GM20431 (cell line): Measurements from ENCODE around the gene CD101.

Source experiments
- in situ Hi-C: fragments of 300-500 bp; cut with MseI, MboI; formaldehyde crosslinking; loops from one replicate; pipeline ENCODE4 v1.15.0; 2020; ENCODE audit warnings: low sequenced_read_pairs; ENCODE audit not compliant: unreplicated experiment

The CD101 gene

DNA sequence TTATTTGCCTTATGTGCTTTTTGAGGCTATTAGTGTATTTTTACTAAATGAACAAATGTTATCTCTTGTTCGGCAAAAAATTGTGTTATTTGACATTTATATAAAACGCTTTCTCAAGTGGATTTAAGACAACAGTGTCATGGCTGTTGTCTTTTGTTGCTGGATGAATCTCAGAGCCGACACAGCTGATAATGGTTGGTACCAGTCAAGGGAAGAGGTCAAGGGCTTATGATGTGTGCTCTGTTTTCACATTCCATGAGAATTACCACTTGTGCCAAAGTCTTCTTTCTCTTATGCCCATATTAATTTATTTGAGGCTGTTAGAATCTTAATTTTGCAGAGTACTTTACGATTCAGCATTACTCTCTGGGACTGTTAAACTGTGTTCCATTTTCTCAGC lies 17.9 kb upstream of the CD101 start:
- in situ Hi-C loops = no loop called here

DNA sequence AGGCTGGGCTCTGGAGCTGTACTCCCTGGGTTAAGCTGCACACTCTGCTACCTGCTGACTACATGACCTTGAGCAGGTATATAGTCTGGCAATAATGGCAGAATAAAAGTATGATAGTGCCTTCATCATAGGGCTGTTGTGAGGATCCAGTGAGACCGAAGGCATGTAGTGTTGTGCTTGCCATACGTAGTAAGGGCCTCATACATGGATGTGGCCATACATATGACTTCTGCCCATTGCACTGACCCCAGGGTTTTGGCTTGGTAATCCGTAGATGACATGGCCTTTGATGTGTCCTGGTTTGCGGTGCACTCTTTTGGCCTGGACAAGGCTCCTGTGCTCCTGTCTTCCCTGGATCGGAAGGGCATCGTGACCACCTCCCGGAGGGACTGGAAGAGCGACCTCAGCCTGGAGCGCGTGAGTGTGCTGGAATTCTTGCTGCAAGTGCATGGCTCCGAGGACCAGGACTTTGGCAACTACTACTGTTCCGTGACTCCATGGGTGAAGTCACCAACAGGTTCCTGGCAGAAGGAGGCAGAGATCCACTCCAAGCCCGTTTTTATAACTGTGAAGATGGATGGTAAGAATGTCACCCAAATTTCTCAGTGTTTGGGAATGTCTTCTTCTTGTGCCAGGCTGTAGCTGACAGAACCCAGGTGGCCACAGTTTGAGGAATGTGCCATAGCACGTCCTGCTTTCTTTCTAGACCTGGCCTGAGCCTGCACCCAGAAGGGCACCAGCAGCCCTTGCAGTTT lies 17.0 kb upstream of the CD101 start:
- in situ Hi-C loops = no loop called here

DNA sequence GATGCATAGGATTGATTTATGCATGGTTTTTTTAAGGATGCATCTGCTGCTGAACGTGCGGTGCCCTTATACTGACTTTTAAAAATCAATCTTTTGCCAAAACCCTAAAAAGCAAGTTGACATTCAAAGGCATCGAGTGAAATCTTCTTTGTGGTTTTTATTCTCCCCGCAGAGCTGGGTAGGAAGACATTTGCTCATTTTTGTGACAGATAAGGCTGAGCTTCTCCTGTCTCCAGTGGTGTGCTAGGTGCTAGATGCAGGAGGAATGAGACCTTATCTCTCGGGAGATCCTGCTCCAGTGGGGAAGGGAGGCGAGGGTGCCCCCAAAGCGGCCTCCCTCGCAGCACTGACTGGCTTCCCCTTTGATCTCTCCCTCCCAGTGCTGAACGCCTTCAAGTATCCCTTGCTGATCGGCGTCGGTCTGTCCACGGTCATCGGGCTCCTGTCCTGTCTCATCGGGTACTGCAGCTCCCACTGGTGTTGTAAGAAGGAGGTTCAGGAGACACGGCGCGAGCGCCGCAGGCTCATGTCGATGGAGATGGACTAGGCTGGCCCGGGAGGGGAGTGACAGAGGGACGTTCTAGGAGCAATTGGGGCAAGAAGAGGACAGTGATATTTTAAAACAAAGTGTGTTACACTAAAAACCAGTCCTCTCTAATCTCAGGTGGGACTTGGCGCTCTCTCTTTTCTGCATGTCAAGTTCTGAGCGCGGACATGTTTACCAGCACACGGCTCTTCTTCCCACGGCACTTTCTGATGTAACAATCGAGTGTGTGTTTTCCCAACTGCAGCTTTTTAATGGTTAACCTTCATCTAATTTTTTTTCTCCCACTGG lies 14.9 kb upstream of the CD101 start:
- in situ Hi-C loops = no loop called here

DNA sequence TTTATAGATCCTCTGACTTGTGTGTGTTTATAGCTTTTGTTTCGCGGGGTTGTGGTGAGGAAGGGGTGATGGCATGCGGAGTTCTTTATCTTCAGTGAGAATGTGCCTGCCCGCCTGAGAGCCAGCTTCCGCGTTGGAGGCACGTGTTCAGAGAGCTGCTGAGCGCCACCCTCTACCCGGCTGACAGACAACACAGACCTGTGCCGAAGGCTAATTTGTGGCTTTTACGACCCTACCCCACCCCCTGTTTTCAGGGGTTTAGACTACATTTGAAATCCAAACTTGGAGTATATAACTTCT lies 14.4 kb upstream of the CD101 start:
- in situ Hi-C loops = no loop called here

DNA sequence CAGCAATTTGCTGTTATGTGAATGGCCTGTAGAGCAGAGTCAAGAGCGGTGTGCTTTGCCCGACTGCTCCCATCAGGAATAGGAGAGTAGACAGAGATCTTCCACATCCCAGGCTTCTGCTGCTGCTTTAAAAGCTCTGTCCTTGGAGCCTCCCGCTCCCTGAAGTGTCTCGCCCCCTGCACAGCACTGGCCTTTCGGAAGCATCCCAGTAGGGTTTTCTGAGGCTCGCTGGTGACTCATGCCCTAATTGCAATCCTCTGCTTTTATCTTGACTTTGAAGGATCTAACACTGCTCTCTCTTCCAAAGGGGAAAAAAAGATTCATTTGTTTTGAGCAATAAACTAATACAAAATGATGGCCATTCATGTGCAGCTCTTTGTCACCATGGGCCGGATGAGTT lies 13.3 kb upstream of the CD101 start:
- in situ Hi-C loops = no loop called here

DNA sequence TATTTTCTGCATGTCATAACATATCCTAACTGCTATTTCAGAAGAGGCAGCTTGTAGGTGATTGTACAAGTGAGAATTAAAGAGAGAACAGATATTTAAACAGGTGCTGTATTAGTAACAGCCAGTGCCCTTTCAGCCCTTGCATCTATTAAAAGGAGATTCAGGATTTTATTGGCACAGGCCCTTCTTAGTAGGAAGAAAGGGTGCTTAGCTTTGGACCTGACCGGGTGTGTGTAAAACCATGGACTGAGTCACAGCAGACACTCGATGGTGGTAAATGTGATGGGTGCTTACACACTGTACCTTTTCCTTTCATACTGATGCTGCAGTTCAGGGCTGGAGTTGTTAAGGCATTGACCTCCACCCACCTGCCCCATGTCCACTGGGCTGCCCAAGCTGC lies 12.7 kb upstream of the CD101 start:
- in situ Hi-C loops = no loop called here

DNA sequence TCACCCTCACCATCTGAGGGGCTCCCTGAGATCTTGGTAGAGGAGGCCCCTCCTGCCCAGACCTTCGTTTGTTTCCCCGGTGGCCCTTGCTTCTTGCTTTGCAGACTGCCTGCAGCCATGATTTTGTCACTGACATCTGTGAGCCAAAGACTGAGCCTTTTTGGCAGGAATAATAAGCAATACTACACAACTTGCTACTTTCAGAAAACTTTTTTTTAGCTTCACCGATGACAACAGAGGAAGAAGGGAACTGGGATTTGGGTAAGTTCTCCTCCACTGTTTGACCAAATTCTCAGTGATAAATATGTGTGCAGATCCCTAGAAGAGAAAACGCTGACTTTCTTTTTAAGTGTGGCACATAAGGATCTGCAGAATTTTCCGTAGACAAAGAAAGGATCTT lies 11.7 kb upstream of the CD101 start:
- in situ Hi-C loops = no loop called here

DNA sequence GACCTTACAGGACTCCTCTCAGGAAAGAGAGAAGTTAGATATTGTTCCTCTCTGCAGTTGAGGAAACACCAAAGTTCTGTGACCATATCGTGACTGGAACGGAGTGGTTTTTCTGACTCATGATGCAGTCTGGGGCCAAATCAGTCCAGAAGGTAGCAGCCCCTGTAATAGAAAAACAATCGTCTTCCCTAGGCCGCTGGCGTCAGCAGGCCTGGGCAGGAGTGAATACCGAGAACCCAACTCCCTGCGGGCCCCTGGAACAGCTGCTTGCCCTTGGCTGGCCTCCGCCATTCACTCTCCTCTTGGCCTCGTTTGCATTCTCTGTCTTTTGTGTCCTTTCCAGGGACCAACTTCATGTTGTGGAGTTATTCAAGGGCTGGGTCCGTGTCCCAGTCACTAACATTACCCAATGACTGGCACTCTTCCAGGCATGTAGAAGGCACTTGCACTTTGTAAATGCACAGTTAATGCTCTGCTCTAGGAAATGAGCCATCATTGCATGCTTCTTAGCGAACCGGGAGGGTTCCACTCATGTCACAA lies 10.9 kb upstream of the CD101 start:
- in situ Hi-C loops = no loop called here

DNA sequence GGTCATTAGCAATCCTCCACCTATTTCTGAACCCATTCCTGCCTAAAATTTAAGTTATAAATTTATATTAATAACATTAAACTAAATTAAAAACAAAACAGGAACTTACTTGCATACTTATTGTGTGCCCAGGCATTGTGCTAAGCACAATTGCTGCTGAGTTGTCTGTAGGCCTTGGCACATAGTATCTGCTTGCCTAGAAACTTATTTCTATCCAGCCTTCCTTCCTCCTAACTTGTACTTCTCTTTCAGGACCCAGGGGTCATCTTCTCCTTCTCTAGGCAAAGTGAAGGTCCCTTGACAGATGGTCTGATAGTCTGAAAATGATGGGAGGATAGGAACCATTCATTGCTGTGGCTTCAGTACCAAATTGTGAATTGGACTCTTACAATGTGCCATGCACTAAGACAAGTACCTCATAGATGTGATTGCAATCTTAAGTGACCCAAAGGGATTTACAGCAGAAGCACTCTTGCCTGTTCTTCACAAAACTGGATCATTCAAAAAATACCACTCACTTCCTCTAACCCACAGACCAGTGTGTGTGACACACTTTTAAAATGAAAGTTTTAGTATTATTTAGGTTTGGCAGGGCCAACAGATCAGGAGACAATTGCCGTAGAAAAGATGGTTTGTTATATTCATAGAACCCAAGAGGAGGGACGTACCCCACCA lies 10.3 kb upstream of the CD101 start:
- in situ Hi-C loops = no loop called here

DNA sequence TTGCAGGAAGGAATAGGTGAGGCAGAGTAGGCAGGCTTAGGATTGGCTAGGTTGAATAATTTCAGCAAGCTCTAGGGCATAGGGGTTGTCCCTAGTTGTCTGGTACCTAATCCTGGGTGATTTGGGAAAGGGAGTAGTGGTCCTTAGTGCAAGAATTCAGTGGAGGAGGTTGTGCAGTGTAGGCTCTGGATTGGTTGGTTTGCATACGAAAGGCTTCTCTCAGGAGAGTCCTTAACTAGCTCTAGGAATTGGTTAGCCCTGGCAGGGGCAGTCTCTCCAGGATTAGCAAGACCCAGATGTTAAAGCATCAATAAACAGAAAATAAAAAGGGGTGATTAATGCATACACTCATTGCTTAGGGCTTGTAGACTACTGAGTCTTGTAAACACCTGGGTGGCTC lies 9.6 kb upstream of the CD101 start:
- in situ Hi-C loops = no loop called here

DNA sequence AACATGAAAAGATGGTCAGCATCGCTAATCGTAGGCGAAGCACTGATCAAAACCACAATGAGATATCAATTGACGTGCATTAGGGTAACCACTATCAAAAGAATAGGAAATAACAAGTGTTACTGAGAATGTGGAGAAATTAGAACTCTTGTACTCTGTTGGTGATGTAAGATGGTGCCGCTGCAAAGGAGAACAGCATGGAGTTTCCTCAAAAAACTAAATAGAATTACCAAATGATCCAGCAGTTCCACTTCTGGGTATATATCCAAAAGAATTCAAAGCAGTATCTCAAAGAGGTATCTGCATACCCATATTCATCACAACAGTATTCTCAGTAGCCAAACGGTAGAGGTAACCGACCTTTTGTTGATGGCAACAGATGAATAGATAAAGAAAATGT lies 8.3 kb upstream of the CD101 start:
- in situ Hi-C loops = no loop called here

DNA sequence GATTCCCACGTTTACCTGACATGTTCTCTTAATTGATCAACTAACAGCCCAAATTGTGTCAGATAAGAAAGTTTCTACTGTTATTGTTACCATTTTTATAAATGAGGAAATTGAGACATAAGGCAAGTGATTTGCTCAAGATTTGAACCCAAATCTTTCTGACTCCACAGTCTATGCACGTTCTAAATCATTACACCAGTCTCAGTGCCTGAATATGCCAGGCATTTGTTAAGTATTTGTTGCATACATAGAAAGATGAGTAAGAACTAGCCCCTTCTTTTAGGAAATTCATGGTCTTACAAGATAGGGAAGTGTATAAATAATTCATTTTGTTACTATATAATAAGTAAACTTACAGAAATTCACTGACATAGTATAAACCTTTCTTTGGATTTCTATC lies 7.1 kb upstream of the CD101 start:
- in situ Hi-C loops = no loop called here

DNA sequence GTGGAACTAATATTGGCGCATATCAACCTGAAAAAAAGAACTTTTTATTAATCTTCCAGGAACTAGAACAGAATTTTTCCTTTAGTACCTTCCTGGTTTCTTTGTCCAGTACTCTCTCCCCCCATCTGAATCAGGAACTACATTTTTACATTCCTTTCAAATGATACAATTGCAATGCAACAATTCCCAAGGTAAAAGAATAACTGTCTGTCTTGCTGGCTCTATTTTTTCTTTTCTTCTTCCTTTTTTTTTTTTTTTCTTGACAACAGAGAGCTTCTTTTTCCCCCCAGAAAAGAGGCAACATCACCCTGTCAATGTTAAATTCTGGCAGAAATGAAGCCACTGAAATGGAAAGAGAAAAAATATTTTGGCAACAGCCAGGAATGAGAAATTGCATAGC lies 4.5 kb upstream of the CD101 start:
- in situ Hi-C loops = no loop called here

DNA sequence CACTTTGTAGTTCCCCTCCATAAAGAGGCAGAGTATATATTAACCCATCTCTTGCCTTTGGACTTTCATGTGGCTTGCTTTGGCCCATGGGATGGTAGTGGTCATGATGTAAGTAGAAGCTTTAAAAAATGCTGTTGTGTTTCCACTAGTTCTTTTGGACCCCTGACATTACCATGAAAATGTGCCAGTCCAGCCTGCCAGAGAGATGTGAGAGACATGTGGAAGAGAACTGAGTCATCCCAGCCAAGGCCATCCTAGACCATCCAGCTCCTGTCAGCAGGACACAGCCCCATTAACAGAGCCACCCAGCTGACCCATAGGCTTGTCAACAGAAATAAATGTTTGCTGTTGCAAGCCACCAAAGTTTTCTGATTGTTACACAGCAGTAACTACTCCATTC lies 3.9 kb upstream of the CD101 start:
- in situ Hi-C loops = no loop called here

DNA sequence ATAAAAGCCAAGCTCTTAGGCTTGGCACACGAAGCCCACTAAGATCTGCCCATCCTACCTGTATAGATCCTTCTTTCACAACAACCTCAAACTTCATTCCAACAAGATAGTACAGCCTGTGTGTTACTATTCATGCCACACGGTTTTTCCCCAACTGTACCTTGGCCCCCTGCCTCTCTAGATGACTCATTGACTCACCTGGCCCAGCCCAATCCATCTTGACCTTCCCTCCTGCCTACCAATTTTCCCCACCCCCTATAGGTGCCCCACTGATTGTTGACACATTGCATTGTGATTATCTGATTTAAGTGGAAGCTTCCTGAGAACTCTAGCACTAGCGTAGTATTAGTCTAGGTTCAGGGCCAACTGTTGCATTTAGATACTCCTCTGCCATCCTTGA lies 2.0 kb upstream of the CD101 start:
- in situ Hi-C loops = no loop called here

DNA sequence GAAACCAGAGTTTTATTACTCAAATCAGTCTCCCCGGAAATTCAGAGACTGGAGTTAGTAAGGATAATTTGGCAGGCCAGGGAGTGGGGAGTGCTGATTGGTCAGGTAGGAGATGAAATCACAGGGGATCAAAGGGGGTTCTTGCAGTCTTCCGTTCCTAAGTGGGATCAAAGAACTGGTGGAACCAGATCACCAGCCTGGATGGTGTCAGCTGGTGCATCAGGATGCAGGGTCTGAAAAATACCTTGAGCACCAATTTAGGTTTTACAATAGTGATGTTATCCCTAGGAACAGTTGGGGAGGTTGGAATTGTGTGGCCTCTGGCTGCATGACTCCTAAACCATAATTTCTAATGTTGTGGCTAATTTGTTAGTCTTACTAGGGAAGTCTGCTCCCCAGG lies 1.4 kb upstream of the CD101 start:
- in situ Hi-C loops = no loop called here

DNA sequence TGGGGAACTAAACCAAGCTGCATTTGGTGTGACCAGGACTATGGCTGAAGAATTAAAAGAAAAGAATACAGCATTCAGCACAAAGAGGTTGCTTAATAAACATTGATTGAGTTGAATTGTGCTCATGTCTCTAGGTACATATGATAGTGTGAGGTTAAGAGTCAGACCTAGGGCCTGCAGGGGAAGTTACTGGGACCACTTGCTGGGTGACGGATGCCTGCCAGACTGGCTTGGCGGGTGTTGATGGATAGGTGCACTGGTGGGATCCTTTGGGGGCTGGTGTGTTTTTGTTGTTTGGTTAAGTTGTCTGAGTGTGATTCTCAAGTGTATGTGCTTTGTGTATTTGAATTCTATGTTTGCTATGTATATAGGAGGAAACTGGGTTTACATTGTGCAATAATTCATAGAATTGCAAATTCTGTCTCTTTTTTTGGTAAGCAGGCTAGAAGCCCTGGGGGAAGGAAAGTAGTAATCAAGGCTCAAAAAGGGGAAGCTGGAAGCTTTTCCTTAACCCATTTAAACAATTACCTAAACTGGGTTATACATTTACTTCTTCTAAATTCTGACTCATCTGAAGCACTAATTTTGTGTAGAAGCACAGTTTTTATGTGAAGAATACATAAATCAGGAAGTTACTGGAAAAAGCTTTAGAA lies 1.8 kb downstream of the CD101 start:
- in situ Hi-C loops = no loop called here

DNA sequence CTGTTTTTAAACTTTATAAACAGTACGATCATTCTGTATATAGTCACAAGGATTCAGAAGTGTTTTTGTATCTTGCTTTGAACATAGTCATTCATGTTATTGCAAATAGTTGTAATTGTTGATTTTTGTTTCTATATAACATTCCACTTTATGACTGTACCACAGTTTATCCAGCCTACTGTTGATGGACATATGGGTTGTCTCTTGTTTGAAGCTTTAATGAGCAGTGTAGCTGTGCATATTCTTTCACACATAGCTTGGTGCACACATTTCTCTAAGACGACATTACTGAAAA lies 6.1 kb downstream of the CD101 start:
- in situ Hi-C loops = no loop called here

DNA sequence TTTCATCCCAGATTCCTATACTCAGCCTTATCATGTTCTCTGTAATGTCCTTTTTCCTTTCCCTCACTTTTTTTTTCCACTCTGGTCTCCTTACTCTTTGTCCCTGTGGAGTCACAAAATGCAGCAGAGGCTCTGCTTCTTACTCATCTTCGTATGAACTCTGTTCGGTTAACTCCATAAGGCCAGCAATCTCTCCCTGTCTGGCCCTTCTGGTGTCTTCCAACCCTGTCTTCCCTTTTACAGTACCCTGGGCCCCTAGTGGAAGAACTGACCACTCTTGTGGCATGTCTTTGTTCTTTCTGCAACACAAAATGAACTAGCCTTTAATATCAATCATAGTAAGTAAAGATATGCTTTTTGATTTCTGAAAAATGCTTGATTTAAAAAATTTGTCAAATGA lies 7.1 kb downstream of the CD101 start:
- in situ Hi-C loops = no loop called here

DNA sequence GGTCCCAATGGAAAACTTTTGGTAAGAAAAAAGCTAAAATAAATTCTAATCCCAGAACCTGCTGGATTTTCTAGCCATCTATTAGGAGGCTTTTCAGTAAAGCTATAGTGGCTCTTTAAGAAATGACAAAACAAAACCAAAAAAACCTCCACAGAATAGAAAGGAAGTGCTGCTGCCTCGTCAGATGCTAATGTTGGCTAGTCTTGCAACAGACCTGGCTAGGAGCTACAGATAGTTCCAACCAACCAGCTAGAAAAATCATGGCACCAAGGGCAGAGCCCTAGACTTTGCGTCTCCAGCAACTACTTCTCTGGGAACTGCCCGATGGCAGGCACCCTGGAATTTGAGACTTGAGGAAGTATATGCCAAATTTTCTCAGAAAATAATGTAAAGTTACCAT lies 7.6 kb downstream of the CD101 start:
- in situ Hi-C loops = no loop called here
